Stimulated activated CD8-positive, alpha-beta memory T cell treated with anti-CD3 and anti-CD28 coated beads, Interleukin-4, amount 100 ng/mL, for 48 hours (primary cell): Measurements from ENCODE around the gene NHLRC3.
A peak's percentile ranks its signal among the peaks of the same experiment; 100 is the strongest.
"Not testable (repeated sequence)": the region's sequence is repeated elsewhere in the genome, so short reads cannot be mapped to it uniquely, and the experiment has no call there.

Experiments used
- DNase-seq: peaks from one replicate; pipeline ENCODE4 v3.0.0-alpha.2; 2020

The NHLRC3 gene

GRCh38 chr13:39037880-39038568, at the start of gene NHLRC3, which contains the start of gene PROSER1:
Gene NHLRC3, plus strand, starts transcription at chr13:39038456. Its CDS starts 184 bp downstream, at chr13:39038640.
Gene PROSER1, minus strand, starts transcription at chr13:39038089. Its CDS starts 847 bp downstream, at chr13:39037242.
- peak; percentile 89 for DNase-seq

DNA sequence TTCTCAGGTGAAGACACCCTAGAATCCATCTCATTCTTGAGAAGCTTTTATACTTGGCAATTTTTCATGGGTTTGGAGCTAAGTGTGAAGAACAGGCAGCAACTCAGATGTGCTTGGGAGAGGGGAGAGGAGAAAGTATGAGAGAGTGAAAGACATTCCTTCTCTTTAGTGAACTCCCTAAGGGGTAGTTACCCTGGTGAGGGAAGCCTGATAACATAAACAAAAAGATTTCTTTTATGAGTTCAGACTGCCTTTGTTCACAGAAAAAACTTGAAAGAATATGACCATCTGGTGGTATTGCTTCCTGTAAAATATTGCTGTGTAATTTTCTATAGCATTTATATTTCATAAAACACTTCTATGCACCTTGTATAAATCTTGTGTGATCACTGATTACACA, 47.6 kb upstream of the NHLRC3 start, which contains the start of gene STOML3:
Gene STOML3 (minus strand): TSS at position 139 of the 400 bp plus-strand sequence. CDS start 110 bp downstream, at position 29.
- DNase-seq = no peak

- DNase-seq = no peak
Measured at GRCh38 chr13:38993381-38993780, 44.9 kb upstream of the NHLRC3 start.

DNA sequence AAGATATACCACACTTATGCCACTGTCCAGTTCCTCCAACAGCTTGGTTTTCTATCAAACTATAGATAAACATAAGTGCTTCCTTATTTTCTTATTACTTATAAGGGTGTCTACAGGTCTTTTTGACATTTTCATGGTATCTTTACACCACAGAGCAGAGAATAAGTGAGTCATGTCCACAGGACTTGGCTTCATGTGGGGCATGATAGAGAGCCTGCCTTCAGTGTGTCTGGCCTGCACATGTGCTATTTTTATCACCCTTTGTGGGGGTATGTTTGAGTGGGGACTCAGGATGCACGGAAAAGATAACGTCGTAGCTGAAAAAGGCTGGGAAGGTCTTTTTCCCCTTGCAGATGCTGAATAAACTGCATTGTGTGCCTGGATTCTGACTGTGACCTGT, 39.5 kb upstream of the NHLRC3 start:
- no peak for DNase-seq

DNA sequence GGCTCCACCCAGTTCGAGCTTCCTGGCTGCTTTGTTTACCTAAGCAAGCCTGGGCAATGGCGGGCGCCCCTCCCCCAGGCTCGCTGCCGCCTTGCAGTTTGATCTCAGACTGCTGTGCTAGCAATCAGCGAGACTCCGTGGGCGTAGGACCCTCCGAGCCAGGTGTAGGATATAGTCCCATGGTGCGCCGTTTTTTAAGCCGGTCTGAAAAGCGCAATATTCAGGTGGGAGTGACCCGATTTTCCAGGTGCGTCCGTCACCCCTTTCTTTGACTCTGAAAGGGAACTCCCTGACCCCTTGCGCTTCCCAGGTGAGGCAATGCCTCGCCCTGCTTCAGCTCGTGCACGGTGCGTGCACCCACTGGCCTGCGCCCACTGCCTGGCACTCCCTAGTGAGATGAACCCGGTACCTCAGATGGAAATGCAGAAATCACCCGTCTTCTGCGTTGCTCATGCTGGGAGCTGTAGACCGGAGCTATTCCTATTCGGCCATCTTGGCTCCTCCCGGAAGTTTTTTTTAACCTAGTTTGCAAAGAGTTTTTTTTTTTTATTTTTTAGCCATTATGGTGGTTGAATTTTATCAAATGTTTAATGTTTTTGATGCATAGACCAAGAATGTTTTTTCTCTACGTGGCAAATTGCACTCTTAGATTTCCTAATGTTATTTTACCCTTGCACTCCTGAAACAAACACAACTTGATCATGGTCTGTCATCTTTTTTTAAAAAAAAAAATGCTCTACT, 31.7 kb upstream of the NHLRC3 start:
- DNase-seq = not testable (repeated sequence)

- DNase-seq = no peak
Measured at GRCh38 chr13:39012608-39013007, 25.6 kb upstream of the NHLRC3 start.

DNA sequence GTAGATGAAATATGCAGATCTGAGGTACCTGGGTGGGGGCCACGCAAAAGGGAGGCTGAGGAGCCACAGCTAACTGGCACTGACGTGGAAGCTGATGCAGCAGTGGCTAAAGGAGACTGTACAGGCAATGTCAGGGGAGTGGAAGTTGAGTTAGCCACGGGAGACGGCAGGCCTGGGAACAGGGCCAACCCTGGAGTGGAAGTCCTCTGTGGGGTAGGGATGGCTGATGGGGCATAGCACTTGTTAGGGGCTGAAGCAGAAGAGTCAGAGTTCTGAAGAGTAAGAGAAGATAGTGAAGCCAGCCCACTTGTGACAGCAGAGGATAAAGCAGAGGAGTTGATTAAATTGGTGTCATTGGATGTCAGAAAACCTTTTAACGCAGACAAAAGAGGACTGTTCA, 24.8 kb upstream of the NHLRC3 start:
- DNase-seq = no peak

DNA sequence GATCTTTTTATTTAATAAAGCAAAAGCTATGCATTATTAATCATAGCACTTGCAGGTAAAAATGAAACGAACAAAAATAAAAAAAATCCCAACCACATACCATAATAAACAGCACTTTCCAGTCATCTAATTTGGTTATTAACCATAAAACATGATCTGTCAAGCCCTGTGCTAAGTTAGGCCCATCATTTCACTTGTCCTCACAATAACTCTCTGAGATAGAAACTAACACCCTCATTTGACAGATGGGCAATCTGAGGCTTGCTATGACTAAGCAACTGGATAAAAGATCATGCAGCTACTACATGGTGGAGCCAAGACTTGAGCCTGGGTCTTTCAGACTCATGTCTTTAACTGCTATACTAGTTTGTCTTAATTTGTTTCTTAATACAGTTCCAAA, 22.2 kb upstream of the NHLRC3 start:
- DNase-seq = no peak

DNA sequence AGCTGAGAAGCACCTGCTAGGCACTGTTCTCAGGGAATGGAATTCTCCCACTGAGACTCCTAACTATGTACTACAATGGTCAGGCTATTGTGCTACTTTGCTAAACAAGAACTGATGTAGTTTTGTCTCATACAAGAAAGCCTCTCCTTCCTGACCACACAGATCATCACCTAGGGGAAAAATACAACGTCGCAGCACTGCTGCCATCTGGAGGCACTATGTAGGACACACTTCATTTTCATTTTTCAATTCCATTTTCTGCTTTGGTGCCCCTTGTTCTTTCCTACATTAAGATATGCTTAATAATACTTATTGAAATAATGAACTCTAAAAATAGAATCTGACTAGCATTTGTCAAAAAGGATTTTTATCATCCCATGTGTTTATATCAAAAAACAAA, 21.5 kb upstream of the NHLRC3 start:
- DNase-seq = no peak

DNA sequence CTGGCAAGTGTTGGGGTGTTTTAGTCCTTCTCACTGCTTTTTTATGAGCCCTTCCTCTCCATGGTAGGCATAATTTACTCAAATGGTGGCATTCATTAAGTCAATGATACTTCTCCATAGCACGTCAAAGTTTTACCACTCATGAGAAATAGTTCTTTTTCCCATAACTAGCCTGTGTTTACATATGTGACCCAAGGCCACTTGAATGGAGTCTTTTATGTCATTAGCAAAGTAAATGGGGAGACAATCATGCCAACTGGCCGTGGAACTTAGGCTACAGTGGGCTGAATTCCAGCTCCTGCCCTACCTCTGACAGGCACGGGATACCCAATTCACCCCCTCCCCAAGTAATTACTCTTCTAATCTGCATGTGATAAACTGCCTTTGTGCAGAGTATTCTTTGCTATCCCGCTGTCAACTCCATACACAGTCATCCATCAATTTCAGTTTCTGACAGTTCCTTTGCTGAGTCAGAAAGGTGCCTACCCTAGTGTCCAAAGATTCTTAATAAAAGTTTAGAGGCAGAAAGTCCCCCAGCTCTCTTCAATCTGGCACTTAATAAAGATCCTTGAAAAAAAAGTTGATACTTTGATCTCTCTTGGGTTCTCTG, 17.3 kb upstream of the NHLRC3 start:
- DNase-seq = no peak

- DNase-seq = no peak
Measured at GRCh38 chr13:39023316-39023715, 14.9 kb upstream of the NHLRC3 start.

DNA sequence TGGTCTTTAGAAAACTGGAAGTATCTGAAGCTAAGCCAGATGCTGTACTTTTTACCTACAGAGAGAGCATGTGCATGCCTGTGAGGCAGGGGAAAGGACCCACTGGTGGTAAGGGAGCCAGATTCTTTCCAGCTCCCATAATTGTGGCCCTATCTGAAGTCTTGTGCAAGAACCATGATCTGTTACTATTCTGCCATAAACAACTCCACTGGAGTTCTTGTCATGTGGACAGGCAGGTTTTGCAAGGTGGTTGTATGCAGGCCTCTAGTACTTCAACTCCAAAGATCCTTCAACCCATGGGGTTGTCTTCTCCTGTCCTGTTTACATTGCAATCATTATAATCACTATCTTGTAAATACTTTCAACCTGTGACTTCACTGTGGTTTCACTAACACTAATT, 14.5 kb upstream of the NHLRC3 start:
- DNase-seq = no peak

- no peak for DNase-seq
Measured at GRCh38 chr13:39025433-39025839, 12.8 kb upstream of the NHLRC3 start.

GRCh38 chr13:39032150-39032549, 6.1 kb upstream of the NHLRC3 start:
- DNase-seq = no peak

DNA sequence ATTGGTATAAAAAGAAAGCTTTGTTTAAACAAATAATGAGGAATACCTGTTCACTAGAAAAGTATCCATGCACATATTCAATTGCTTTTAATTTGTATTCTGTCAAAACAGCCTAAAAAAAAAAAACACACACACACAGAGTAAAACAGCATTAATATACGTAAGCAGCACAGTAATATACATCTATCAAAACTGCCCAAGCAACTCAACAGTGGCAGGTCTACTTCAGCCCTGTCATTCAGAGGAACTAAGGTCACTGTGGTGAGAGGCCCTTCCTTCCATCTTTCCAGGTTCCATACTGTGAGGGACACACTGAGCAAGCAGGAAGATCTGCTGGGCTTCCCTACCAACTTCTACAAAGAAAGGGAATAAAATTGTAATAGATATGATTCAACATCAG, 4.2 kb upstream of the NHLRC3 start:
- no peak for DNase-seq

- no peak for DNase-seq
Measured at GRCh38 chr13:39035204-39035603, 3.1 kb upstream of the NHLRC3 start.

DNA sequence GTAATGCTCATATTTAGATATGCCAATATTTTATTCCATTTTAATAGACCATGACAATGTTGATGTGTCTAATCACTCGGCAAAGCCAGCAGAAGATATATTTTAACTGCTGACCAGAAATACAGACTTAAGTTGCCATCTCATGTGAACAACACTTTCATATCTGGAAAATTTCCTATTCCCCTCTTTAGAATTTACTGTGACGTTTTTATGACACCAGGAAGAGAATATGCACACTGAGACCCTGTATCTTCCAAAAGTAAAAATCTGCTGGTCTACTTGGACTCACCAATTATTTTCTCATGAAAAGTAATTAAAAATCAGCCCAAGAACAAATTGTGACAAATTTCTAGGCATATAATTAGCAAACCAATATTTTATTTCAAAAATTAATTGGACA, 2.5 kb upstream of the NHLRC3 start:
- no peak for DNase-seq

DNA sequence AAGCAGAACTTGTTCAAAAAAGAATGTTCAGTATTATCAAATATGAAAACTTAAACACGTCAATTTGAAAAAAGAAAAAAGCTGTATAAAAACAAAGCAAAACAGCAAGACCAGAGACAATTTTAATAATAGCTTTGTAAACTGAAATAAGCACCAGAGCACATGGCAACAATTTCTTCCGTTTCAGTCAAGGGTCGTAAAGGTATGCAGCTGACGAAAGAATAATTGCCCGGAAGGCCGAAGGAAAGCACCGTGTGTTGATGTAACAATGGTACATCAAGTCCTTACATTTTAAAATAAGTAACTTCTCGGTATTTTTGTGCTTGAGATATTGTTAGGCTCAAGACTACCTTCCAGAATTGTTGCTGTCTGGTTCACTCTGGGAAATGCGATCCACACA, 2.0 kb upstream of the NHLRC3 start:
- no peak for DNase-seq

DNA sequence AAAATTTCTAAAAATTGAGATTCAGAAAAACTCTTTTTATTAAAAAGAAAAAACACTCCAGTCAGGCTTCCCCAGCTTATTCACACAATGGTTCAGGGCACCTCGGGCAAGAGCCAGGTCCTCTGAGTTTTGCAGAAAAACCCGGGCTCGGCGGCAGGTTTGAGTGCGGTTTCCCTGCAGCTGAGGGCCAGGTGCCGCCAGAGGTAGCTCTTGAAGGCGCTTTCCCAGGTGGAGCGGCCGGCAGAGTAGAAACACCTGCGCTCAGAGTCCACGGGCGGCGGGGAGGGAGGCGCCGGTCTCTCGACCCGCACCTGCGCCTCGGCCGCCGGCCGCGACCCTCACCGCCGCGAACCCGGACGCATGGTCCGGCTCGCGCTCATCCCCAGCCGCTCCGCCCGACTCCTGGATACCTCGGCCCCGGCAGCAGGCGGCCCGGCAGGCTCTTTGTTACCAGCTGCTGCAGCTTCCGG, 811 bp upstream of the NHLRC3 start:
- no peak for DNase-seq

- DNase-seq = peak; percentile 68
Measured at GRCh38 chr13:39038569-39039030, 344 bp downstream of the NHLRC3 start.

GRCh38 chr13:39039041-39039440, 785 bp downstream of the NHLRC3 start:
- no peak for DNase-seq

DNA sequence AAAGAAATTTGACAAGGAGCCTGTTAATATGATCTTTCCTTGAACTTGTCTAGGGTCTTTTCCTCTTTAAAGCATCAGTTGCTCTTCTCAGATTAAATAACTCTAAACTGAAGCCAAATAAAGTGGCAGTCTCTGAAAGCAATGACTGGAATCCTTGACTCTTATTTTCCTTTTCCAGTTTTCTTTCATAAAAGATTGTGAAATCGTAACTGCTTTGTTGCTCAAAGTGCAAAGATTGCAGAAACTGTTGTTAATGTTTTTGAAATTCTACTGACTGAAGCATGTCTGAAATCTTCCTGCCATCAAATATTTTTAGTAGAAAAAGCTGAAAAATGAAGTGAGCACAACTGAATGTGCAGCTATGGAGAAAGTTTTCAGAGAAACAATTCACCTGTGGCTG, 1.9 kb downstream of the NHLRC3 start:
- DNase-seq = no peak

DNA sequence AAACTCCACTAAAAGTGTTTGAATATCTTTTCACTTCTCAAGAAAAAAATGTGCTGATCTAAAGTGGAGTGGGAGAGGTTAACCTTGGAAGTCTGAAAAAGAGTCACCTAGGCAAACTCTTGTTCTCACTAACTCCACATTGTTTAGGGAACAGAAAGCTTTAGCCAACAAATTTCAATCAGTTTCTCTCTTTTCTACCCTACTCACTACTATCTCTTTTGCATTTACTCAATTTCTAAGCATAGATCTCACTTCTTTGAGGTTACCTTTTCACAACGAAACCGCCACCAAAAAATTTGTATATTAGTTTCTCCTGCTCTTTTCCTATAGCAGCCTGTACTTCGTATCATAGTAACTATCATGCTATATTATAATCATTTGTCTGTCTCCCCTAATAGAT, 6.3 kb downstream of the NHLRC3 start:
- DNase-seq = no peak

- DNase-seq = no peak
Measured at GRCh38 chr13:39047560-39047959, 9.3 kb downstream of the NHLRC3 start.
